Heart left ventricle (tissue), 13 donors: ENCODE measurements around the gene RPS6KA4.

ENCODE experiments used
- CTCF ChIP-seq, 12 donors: fragments of 200-600 bp; sonication (generic) in 4 of 12; IDR thresholded peaks; one replicate each; pipeline versions ENCODE4 v1.5.0 to v1.8.0; 2018 to 2022; ENCODE audit warnings: antibody characterized with exemption in 12 of 12, mild to moderate bottlenecking in 5 of 12
- POLR2A ChIP-seq, 2 donors: fragments of 450-650 bp; IDR thresholded peaks; one replicate each; pipeline ENCODE4 v1.6.1; 2017; ENCODE audit warnings: antibody characterized with exemption in 2 of 2, mild to moderate bottlenecking in 2 of 2, moderate library complexity in 2 of 2
- donor health status: ischemic (EF 13 %, LVEDD 7.1; RV severe dilation, severe dysfunction).
- donor health status: DM: no; HTN: yes; CAD: no.
- donor health status: DM: no; HTN: no; CAD: no.
- donor health status: ischemic (EF 25% LVEDD 6.9; RV normal size, moderate dysfunction).
- donor health status: ischemic (EF 25% LVEDD 5.7; RV mildly dilated, moderate dysfunction).
- donor health status: ischemic (EF 35%, LVEDD 5.7; RV mildly dilated, moderate dysfunction).
- donor health status: nonischemic (EF 11% LVEDD 7.7; RV severe dilation, severe dysfunction).
- donor health status: DM: yes; HTN: yes; CAD: no.
- donor health status: PGD.
- donor health status: ischemic (EF 29% LVEDD 5.4; RV normal size, mild dysfunction).
- donor health status: nonischemic (EF 23%, LVEDD 6.1; RV moderate dilation, normal function).

GRCh38 chr11:64407630-64408029 is 48.7 kb downstream of the RPS6KA4 start:
- TF ChIP-seq CTCF (IDR thresholded peaks at IDR 0.05) (no peak), POLR2A (IDR thresholded peaks at IDR 0.05) (no peak)
